NCI-H2227 (cell line): ENCODE measurements around the gene NR1D1.
A peak's percentile ranks its signal among the peaks of the same experiment; 100 is the strongest.

Source experiments
- DNase-seq: peaks from one replicate; lab custom pipeline; 2025; ENCODE audit not compliant: unreplicated experiment; lab: John Stamatoyannopoulos, UW

The NR1D1 gene

GRCh38 chr17:40076591-40076990, 23.8 kb downstream of the NR1D1 start:
- DNase-seq = no peak

DNA sequence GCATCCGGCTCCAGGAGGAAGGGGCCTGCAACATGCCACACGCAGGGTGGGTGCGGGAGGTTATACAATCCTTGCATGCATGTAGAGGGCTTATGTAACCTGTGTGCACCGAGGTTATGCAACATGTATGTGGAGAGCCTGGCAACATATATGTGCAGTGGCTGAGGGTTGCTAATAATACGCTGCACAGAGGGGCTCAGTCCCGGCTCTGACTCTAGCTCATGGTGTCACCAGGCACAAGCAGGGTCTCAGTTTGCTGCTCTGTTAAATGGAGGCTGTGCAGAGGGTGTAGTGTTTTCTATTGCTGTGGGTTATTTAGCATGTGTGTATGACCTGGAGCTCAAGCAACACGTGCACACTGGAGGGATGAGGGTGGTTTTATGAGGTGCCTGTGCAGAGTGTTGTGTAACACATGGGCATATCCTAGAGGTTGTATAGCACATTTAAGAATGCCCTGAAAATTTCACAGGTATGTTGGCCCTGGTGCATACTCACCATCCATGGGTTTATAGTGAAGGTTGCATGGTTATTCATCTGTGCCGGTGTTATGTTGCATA, 24.4 kb downstream of the NR1D1 start:
- no peak for DNase-seq

DNA sequence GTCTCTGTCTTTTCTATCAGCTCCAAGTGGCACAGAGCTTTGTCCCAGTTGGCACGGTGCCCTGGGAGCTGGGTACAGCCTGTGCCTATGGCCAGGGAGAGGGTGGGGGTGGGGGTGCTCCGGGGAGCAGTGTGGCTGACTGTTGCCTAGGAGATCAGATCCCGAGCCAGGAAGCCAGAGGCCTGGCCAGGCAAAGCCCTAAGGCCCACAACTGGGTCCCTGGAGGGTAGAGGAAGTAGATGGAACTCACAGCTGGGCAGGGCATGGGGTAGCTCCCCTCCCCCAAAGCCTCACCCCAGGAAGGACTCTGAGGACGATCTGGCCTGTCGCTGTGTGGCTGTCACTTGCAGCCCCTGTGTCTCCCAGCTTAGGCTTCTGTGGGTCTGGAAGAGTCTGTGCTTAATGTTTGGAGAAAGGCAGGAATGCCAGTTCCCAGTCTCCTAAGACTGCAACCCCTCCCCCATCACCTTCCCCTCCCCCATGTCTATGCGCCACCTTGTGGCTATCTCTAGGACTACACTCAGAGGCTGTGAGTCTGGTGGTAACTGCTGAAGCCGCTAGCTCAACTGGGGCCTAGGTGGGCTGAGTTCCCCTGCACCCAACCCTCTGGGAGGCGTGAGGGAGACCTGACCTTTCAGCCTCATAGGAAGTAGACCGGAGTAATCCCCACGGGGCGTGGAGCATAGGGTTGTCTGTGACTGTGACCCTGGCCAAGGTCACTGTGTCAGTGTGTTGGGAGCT, 25.0 kb downstream of the NR1D1 start:
- peak; percentile 80 for DNase-seq

GRCh38 chr17:40074871-40075200, 25.6 kb downstream of the NR1D1 start:
- DNase-seq = no peak

DNA sequence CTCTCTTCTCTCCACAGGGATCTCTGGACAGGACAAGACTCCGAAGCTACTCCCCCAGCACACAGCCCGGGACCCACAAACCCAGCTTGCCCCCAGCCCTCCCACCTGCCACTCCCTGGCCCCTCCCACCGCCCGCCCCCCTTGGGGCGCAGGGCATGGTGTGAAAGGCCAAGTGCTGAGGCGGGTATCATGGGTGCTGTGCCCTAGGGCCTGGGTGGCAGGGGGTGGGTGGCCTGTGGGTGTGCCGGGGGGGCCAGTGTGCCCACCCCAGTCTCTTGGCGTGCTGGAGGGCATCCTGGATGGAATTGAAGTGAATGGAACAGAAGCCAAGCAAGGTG, 26.2 kb downstream of the NR1D1 start:
- DNase-seq = no peak

DNA sequence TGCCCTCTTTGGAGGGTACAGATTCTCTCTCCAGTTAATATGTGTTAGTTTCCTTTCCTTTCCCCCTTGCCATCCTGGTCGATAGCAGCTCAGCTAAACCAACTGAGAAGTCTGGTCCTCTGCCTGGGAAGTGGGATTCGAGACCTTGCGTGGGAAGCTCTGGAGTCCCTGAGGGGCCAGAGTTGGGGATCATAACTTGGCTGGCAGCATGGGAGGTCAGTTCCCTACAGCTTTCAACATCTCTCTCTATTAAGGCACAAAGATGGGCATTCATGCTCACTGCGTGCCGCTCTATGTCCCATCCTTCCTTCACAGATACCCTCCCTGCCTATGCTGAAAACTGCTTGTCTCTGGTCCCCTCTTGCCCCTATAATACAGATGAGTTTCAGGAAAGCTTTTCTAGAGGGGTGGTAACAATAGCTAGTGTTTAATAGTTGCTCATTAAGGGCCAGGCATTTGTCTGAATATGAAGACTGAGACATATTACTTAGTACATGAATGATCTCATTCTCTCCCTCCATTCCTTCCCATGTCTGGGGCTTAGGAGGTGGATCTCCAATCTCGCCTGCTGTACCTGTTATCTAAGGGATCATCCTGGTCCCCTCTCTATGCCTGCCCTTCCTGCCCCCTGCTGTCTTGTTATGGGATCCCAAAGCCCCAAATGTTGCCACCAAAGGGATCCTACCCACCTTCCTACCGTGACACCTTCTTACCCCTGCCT, 26.8 kb downstream of the NR1D1 start:
- no peak for DNase-seq

GRCh38 chr17:40072735-40073346, 27.5 kb downstream of the NR1D1 start:
- no peak for DNase-seq

DNA sequence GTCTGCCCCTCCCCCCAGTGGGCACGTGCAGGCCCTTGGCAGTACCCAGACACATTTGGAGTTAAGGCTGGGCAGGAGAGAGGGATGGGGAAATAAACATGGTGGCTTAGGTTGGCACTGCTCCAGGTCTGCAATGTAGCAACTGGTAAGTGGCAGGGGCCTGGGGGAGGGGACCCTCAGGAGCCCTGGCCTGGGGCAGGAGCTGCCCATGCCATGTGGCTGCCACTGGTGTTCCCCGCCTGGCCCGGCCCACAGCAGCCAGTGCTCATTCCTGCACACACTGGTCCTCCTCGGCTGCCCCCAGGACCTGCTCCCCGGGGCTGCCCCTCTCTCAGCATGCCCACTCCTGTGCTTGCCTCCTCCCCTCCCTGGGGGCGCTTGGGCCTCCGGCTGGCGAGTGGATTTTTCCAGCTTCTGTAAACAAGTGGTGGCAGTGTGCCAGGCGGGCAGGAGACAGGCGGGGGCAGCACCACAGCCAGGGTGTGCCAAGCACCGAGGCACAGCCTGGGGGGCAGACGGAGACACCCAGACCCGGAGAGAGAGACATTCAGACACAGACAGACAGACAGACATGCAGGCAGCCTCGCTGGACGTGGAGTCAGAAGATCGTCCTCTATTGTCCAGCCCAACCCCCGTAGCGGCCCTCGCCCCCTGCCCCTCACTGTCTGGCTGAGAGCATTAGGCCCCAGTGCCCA, 28.2 kb downstream of the NR1D1 start:
- DNase-seq = peak; percentile 61

DNA sequence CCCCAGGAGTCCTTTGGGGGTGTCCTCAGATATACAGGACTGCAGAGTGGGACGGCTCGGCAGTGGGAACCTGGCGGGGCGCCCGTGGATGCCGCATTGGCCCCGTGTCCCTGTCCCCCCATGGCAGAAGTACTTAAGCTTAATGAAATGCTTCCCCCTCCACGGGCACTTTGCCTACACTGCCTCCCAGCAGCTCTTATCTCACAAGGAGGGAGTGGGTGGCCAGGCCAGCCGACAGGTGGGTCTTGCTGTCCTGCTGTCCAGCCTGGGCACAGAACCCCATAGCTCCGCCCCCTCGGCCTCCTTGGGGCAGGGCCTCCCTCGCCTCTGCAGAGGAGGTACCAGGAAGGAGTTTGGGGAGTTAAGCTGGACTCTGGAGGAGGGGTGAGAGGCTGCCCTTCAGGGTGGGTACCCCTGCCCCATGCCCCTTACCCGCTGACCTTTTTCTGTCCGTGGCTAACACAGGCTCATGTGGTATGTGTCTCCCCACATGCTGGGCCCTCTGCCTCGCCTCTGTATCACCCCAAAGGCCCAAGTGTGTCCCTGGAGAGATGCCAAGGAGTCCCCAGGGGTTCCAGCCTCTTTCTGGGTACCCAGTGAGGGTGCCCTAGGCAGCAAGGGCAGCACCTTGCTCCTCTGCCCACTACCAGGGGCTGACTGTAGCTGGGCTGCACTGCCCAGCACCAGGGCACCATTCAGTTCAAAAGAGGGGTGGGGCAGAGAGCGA, 28.9 kb downstream of the NR1D1 start:
- DNase-seq = peak; percentile 26

DNA sequence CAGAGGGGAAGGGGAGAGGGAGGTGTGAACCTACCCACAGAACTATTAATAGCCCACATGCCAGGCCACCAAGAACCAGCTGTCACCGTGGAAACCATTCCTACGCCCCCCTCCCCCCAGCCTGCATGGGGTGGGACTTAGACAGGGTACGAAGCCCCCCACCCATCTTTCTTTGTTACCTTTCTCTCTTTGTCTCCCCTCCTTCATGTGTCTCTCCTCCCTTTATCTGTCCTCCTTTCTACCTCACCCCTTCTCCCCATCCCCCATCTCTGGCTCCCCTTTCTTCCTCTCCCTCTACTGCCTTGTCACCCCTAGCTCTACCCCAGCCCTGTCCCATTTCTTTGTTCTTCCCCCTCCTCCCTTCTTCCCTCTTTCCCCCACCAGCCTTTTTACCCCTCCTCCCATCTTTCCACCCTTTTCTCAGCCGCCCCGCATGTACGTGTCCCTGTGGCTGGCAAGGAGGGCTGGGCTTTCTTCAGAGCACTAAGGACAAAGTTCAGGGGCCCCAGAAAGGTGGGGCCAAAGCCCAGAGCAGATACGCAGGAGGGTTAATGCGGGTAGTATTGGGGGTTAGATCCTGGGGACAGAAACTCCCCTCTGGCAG, 29.6 kb downstream of the NR1D1 start:
- no peak for DNase-seq

DNA sequence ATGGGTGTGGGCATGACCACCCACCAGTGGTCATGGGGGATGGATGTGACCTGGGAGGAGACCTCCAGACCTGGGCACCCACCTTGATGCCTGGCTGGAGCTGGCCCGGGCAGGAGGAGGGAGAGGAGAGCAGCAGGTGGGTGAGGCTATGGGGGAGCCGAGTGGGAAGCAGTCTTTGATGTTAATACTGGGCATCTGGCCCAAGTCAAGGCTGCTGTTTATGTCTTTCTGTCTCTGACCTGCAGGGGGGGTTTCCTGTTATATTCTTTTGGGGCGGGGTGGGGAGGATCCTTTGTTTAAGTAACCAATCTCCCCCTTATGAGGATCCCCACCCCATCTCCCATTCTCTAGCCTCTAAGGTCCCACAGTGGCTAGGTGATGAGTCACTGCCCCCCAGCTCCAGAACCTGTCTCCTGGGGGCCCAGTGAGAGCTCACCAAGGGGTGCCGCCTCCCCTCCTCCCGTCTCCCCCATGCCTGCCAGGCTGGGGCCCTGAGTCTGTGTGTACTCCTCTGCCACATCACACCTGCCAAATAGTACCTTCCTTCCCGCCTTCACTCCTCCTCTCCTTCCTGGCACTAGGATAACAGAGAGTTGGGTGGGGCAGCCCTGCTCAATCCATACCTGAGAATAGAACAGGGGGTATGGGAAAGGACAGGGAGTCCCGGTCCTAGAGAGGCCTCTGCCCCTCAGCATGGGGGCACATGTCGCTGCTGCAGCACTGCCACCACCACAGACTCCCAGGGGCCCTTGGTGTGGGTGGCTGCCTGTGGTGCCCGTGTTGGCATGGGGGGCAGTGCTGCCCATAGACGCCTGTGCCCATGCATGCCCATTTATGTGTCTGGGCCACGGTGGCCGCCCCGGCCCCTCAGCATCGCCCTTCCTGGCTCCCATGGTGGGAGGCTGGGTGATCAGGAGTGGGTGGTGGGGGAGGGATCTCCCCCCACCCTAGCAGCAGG, 30.4 kb downstream of the NR1D1 start:
- peak; percentile 31 for DNase-seq

DNA sequence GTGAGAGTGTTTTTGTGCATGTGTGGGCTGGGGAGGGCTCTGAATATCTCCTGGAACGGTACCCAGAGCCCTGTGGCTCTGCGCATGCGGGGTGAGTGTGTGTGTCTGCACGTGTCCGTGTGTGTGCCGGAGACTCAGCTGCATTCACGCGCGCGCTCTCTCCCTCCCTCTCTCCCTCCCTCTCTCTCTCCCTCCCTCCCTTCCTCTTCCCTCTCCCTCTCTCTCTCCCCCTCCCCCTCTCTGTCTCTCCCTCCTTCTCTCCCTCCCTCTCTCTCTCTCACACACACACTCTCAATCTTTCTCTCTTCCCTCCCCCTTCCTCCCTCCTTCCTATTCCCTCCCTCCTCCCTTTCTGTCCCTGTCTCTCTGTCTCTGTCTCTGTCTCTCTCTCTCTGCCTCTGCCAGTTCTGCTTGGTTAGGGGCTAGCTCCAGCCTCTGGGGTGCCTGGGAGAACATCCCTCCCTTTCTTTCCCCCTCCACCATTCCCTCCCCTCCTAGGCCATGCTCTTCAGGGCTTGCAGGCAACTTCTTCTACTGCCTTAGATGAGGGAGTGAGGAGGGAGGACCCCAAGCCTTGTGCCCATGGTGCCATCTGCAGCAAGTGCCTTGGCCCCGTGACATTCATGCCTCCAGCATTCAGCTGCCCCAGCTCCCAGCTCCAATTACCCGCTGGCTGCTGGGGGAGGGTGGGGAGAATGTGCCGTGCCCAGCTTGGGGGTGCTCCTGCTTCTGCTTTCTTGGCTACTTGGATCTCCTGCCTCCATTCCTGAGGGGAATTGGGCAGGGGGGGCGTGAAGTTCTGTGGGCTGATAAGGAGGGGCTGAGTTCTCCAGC, 31.3 kb downstream of the NR1D1 start:
- peak; percentile 88 for DNase-seq

- no peak for DNase-seq
These were observed 31.8 kb downstream of the NR1D1 start for GRCh38 chr17:40068584-40068916.

DNA sequence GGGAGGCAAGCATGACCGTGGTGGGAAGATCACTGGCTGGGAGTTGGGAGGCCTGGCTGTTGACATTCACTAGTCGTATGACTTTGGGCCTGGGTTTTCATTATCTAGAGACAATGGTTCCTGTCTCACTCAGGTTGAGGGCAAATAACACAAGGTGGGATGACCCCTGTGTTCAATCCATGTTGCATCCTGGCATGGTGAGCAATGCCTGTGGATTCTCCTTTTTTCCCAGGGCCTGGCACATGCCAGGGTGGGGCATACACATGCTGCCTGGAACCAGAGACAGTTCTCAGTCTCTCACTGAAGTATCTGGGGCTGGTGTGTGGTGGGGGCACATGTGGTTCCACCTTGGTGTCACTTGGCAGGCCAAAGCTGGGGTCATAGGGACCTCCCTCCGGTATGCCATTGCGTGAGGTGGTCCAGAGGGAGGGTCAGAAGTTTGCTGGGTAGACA, 32.2 kb downstream of the NR1D1 start:
- DNase-seq = no peak

GRCh38 chr17:40067710-40068109, 32.7 kb downstream of the NR1D1 start:
- DNase-seq = no peak

DNA sequence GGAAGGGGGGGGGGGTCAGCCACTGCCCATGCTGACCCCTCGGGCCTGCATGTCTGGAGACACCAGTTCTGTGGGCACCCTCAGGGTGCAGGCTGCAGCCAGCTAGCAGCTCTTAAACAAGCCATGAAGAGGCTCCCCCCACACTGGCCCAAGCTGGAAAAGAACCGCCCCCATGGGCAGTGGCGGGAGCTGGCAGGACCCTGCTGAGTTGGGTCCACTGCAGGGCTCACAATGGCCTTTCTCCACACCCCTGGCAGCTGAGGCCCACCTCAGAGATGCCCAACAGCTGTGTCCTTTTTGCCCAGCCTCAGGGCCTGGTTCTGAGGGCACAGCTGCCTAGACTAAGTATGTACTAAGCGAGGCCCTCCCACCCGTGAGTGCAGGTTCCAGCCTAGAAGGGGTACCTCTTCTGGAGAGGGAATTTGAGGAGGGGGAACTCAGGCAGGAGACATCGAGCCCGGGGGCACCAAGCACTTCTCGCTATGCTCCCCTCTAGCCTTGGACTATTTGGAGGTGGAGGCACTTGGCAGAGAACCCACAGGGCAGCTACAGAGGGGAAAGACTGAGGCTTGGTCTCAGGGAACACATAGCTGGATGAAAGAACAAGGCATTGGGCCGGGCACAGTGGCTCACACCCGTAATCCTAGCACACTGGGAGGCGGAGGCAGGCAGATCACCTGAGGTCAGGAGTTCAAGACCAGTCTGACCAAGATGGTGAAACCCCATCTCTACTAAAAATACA, 34.4 kb downstream of the NR1D1 start:
- DNase-seq = no peak

DNA sequence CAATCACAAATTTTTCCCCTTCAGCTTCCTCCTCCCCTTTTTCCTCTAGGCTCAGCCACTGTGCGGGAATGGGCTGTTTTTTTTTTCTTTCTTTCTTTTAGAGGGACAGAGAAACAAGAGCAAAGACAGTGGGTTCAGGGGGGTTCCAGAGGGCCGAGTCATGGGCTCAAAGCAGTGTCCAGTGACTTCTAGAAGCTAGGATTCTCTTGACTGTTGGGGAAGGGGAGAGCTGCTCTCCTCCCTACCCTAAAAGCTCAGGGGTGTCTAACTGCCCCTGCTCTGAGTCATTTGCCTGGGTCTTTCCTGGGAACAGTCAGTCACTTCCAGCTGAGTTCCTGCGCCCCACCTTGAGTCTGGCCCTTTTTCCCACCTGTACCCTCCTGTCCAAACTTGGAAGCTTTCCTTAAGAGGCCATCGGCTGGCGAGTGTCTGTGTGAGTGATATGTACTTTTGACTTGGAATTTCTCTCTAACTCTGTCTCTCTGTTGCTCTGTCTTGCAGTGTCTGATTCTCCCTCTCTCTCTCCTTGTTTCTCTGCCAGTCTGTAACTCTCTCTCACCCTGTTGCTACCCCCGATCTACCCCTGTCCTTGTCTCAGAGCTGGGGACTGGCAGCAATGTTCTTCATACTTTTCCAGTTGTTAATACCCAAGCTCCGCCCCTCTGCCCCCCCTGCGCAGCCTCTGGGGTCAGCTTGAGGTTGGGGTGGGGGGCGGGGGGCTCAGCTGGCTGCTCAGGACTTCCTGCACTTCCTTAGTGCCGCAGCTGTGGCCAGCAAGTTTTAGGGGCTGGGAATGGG, 35.2 kb downstream of the NR1D1 start:
- no peak for DNase-seq
